Neural cell (in vitro differentiated cells): ENCODE results near the gene QKI. TPM values are rescaled to one million over a fixed set of nuclear protein-coding genes. Genes with fewer than 3 reads are reported as not detected.

ENCODE experiments used
- H2AFZ ChIP-seq: fragments of 200-600, 300-800 bp; sonication (generic), shearing (Covaris generic); 2 replicates; pipeline ENCODE4 v1.6.0; 2014; ENCODE audit warnings: low read depth, mild to moderate bottlenecking, antibody characterized with exemption, low read length, moderate library complexity
- H3F3A ChIP-seq: fragments of 200-600 bp; shearing (Covaris generic); 2 replicates; pipeline ENCODE4 v1.6.1; 2016; ENCODE audit warnings: mild to moderate bottlenecking, moderate library complexity, mixed read lengths, antibody characterized with exemption, low read length; ENCODE audit not compliant: insufficient read depth, poor library complexity, severe bottlenecking
- H3K27ac ChIP-seq: fragments of 200-600, 300-800 bp; sonication (generic), shearing (Covaris generic); 2 replicates; pipeline ENCODE4 v1.5.1; 2014; ENCODE audit warnings: mild to moderate bottlenecking, low read length, moderate library complexity
- H3K27me3 ChIP-seq: fragments of 300-800, 200-600 bp; sonication (generic), shearing (Covaris generic); 2 replicates; pipeline ENCODE4 v1.6.0; 2014; ENCODE audit warnings: mild to moderate bottlenecking, low read depth, low read length, moderate library complexity; ENCODE audit not compliant: insufficient read depth
- H3K36me3 ChIP-seq: fragments of 300-800, 200-600 bp; sonication (generic), shearing (Covaris generic); 2 replicates; pipeline ENCODE4 v1.5.1; 2014; ENCODE audit warnings: mild to moderate bottlenecking, antibody characterized with exemption, low read length, moderate library complexity; ENCODE audit not compliant: insufficient read depth
- H3K4me2 ChIP-seq: fragments of 300-800, 200-600 bp; sonication (generic), shearing (Covaris generic); 2 replicates; pipeline ENCODE4 v1.6.0; 2014; ENCODE audit warnings: mild to moderate bottlenecking, low read length
- H3K4me3 ChIP-seq: fragments of 300-800, 200-600 bp; sonication (generic), shearing (Covaris generic); 2 replicates; pipeline ENCODE4 v1.5.1; 2014; ENCODE audit warnings: mild to moderate bottlenecking, low read length, moderate library complexity
- H3K79me2 ChIP-seq: fragments of 200-600 bp; shearing (Covaris generic); replicated peaks from 2 replicates; pipeline ENCODE4 v1.6.0; 2014; ENCODE audit warnings: mild to moderate bottlenecking, low read length, moderate library complexity; ENCODE audit not compliant: insufficient read depth
- H3K9ac ChIP-seq: fragments of 300-800, 200-600 bp; sonication (generic), shearing (Covaris generic); 2 replicates; pipeline ENCODE4 v1.6.1; 2016; ENCODE audit warnings: mild to moderate bottlenecking, low read length, mixed read lengths
- H3K9me2 ChIP-seq: fragments of 200-600 bp; shearing (Covaris generic); 2 replicates; pipeline ENCODE4 v1.6.1; 2016; ENCODE audit warnings: mild to moderate bottlenecking, low read length, mixed read lengths; ENCODE audit not compliant: insufficient read depth
- H3K9me3 ChIP-seq: fragments of 200-600, 300-800 bp; sonication (generic), shearing (Covaris generic); 2 replicates; pipeline ENCODE4 v1.6.1; 2016; ENCODE audit warnings: mild to moderate bottlenecking, mixed run types, low read length, moderate library complexity, mixed read lengths
- H4K20me1 ChIP-seq: fragments of 200-600 bp; shearing (Covaris generic); 2 replicates; pipeline ENCODE4 v1.6.1; 2016; ENCODE audit warnings: mild to moderate bottlenecking, mixed run types; ENCODE audit not compliant: insufficient read depth
- EP300 ChIP-seq: fragments of 450-650 bp; conservative IDR thresholded peaks from 2 replicates; pipeline ENCODE4 v1.6.1; 2014; ENCODE audit warnings: antibody characterized with exemption, mild to moderate bottlenecking, moderate library complexity; ENCODE audit not compliant: poor library complexity, severe bottlenecking
- EZH2 ChIP-seq: fragments of 200-600, 300-800 bp; shearing (Covaris generic), sonication (generic); IDR thresholded peaks from 2 replicates; pipeline ENCODE4 v1.6.1; 2014; ENCODE audit warnings: antibody characterized with exemption, low read length, borderline replicate concordance, mild to moderate bottlenecking; ENCODE audit not compliant: insufficient read depth, poor library complexity, severe bottlenecking
- MXI1 ChIP-seq: fragments of 450-650 bp; conservative IDR thresholded peaks from 2 replicates; pipeline ENCODE4 v1.6.1; 2014; ENCODE audit warnings: antibody characterized with exemption, mild to moderate bottlenecking; ENCODE audit not compliant: poor library complexity, severe bottlenecking
- POLR2AphosphoS5 ChIP-seq: IDR thresholded peaks from 2 replicates; pipeline ENCODE4 v1.6.1; 2012
- RAD21 ChIP-seq: fragments of 450-650 bp; conservative IDR thresholded peaks from 2 replicates; pipeline ENCODE4 v1.6.1; 2014; ENCODE audit warnings: antibody characterized with exemption, mild to moderate bottlenecking, moderate library complexity
- REST ChIP-seq: IDR thresholded peaks from 2 replicates; pipeline ENCODE4 v1.6.1; 2012; ENCODE audit warnings: borderline replicate concordance
- SMC3 ChIP-seq: fragments of 450-650 bp; conservative IDR thresholded peaks from 2 replicates; pipeline ENCODE4 v1.6.1; 2014; ENCODE audit warnings: antibody characterized with exemption, mild to moderate bottlenecking, moderate library complexity; ENCODE audit not compliant: poor library complexity
- TAF1 ChIP-seq: IDR thresholded peaks from 2 replicates; pipeline ENCODE4 v1.6.1; 2012; ENCODE audit warnings: low read depth
- polyA plus RNA-seq: library from polyadenylated mRNA; depleted of rRNA; stranded (reverse); fragments of >200 nt; gene quantifications from 2 replicates; pipeline ENCODE4 v1.2.3, GENCODE V29; 2014
- TF ChIP-seq, protein P1 (sequence below): fragments of 450-650 bp; IDR thresholded peaks from 2 replicates; pipeline ENCODE4 v1.5.1; 2014; ENCODE audit warnings: antibody characterized with exemption, mild to moderate bottlenecking, moderate library complexity; ENCODE audit not compliant: poor library complexity, severe bottlenecking

The QKI gene
- polyA plus RNA-seq, 1 donor from 2014 or later = 39.0 TPM

GRCh38 chr6:163427498-163428254 lies 13.2 kb downstream of the QKI start (continued):
- TF ChIP-seq, protein P1, sequence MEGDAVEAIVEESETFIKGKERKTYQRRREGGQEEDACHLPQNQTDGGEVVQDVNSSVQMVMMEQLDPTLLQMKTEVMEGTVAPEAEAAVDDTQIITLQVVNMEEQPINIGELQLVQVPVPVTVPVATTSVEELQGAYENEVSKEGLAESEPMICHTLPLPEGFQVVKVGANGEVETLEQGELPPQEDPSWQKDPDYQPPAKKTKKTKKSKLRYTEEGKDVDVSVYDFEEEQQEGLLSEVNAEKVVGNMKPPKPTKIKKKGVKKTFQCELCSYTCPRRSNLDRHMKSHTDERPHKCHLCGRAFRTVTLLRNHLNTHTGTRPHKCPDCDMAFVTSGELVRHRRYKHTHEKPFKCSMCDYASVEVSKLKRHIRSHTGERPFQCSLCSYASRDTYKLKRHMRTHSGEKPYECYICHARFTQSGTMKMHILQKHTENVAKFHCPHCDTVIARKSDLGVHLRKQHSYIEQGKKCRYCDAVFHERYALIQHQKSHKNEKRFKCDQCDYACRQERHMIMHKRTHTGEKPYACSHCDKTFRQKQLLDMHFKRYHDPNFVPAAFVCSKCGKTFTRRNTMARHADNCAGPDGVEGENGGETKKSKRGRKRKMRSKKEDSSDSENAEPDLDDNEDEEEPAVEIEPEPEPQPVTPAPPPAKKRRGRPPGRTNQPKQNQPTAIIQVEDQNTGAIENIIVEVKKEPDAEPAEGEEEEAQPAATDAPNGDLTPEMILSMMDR = peak; percentile 46

DNA sequence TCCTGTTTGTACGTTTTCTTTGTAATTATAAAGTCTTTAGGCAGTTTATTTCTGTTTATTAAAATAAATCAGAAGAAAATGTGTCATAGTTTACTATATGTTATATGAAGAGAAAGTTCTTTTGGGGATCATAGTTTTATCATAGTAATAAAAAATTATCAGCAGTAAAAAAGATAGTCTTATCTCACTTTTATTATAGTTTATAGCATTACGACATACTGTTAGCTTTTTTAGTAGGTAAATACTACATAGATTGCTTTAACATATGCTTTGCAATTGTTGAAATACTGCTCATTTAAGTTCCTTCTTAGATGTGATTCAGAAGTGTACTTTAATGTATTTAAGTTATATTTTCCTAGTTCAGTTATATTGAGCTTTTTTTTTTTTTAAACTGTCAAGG lies 13.9 kb downstream of the QKI start:
- H3K9me3 ChIP-seq = no peaks in the 10 kb centered on the region
- peaks cover 100% of the 10 kb centered on the region for H3K79me2 ChIP-seq
- no peaks in the 10 kb centered on the region for H4K20me1 ChIP-seq
- H3K4me2 ChIP-seq = no peak overlapping the region
- no peak overlapping the region for H2AFZ ChIP-seq
- no peak for TF ChIP-seq TAF1
- no peak for TF ChIP-seq POLR2AphosphoS5
- TF ChIP-seq, protein P1 = no peak
- no peak for TF ChIP-seq RAD21
- no peak for TF ChIP-seq EP300
- TF ChIP-seq SMC3 = no peak
- TF ChIP-seq EZH2 = no peak
- no peak for TF ChIP-seq REST
- no peak for TF ChIP-seq MXI1
- H3K4me3 ChIP-seq = no peak overlapping the region
- no peaks in the 10 kb centered on the region for H3K9me2 ChIP-seq
- H3K27me3 ChIP-seq = no peaks in the 10 kb centered on the region
- no peaks in the 10 kb centered on the region for H3K36me3 ChIP-seq
- no peaks in the 10 kb centered on the region for H3F3A ChIP-seq
- no peak overlapping the region for H3K9ac ChIP-seq
- H3K27ac ChIP-seq = no peak overlapping the region
